Transverse colon (tissue), 4 donors: Measurements from ENCODE around the gene WFDC1.

ENCODE experiments used
- POLR2A ChIP-seq: fragments of 450-650 bp; IDR thresholded peaks from one replicate; pipeline ENCODE4 v1.6.1; 2016; ENCODE audit warnings: antibody characterized with exemption, mild to moderate bottlenecking, moderate library complexity
- POLR2AphosphoS5 ChIP-seq, 3 donors: sonication (generic); formaldehyde crosslinking; IDR thresholded peaks; one replicate each; pipeline ENCODE4 v1.6.1; 2016; ENCODE audit warnings: antibody characterized with exemption in 3 of 3
- TF ChIP-seq, protein P1 (sequence below), 5 experiments: fragments of 200-600 bp in 3 of 5; fragments of 450-650 bp in 2 of 5; sonication (generic) in 3 of 5; IDR thresholded peaks; 1 replicate in 2 of 5; 2 replicates in 3 of 5; pipeline ENCODE4 v1.5.1; 2016 to 2017; ENCODE audit warnings: antibody characterized with exemption in 5 of 5, inconsistent platforms in 3 of 5, mild to moderate bottlenecking in 2 of 5, moderate library complexity in 1 of 5

DNA sequence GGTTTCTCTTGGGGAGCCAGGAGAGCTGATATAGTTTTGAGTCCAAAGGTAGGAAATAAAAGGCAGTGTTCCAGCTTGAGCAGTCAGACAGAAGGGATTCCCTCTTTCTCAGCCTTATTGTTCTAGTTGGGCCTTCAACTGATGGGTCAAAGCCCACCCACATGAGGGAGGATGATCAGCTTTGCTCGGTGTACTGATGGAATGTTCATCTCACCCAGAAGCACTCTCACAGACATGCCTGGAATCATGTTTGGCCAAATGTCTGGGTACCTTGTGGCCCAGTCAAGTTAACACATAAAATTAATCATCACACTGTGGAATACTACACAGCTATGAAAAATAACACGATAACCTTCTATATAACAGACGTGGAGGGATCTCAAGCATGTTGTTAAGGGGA lies 31.7 kb upstream of the WFDC1 start:
- TF ChIP-seq POLR2A (no peak), POLR2AphosphoS5 (IDR thresholded peaks at IDR 0.05) (no peak)
- TF ChIP-seq, protein P1, sequence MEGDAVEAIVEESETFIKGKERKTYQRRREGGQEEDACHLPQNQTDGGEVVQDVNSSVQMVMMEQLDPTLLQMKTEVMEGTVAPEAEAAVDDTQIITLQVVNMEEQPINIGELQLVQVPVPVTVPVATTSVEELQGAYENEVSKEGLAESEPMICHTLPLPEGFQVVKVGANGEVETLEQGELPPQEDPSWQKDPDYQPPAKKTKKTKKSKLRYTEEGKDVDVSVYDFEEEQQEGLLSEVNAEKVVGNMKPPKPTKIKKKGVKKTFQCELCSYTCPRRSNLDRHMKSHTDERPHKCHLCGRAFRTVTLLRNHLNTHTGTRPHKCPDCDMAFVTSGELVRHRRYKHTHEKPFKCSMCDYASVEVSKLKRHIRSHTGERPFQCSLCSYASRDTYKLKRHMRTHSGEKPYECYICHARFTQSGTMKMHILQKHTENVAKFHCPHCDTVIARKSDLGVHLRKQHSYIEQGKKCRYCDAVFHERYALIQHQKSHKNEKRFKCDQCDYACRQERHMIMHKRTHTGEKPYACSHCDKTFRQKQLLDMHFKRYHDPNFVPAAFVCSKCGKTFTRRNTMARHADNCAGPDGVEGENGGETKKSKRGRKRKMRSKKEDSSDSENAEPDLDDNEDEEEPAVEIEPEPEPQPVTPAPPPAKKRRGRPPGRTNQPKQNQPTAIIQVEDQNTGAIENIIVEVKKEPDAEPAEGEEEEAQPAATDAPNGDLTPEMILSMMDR (IDR thresholded peaks at IDR 0.05) = no peak
